Measurements from ENCODE around the gene TIAM2. TPM values are rescaled to one million over a fixed set of nuclear protein-coding genes. Genes with fewer than 3 reads are reported as not detected.
"Not testable (repeated sequence)": the region's sequence is repeated elsewhere in the genome, so short reads cannot be mapped to it uniquely, and the experiment has no call there.

The TIAM2 gene
- total RNA-seq, 1 experiment from 2014 or later = 11.3 TPM

GRCh38 chr6:155253337-155253736 lies 258.2 kb downstream of the TIAM2 start:
- no peak for DNase-seq (ENCODE audit: low read depth)
- in situ Hi-C loops (cut with HindIII; ENCODE audit: low pct_unique_long_range_greater_than_20kb, low sequenced_read_pairs) = no loop called here

GRCh38 chr6:155254139-155254538 lies 259.0 kb downstream of the TIAM2 start:
- in situ Hi-C loops (cut with HindIII; ENCODE audit: low pct_unique_long_range_greater_than_20kb, low sequenced_read_pairs) = no loop called here
- no peak for DNase-seq (ENCODE audit: low read depth)

- in situ Hi-C loops (cut with HindIII; ENCODE audit: low pct_unique_long_range_greater_than_20kb, low sequenced_read_pairs) = no loop called here
- no peak for DNase-seq (ENCODE audit: low read depth)
These were observed 261.1 kb downstream of the TIAM2 start for GRCh38 chr6:155256122-155256795.

- in situ Hi-C loops (cut with HindIII; ENCODE audit: low pct_unique_long_range_greater_than_20kb, low sequenced_read_pairs) = no loop called here
- no peak for DNase-seq (ENCODE audit: low read depth)
These were observed 262.7 kb downstream of the TIAM2 start for GRCh38 chr6:155257796-155258195.

GRCh38 chr6:155259204-155259603 lies 264.1 kb downstream of the TIAM2 start:
- no peak for DNase-seq (ENCODE audit: low read depth)
- in situ Hi-C loops (cut with HindIII; ENCODE audit: low pct_unique_long_range_greater_than_20kb, low sequenced_read_pairs) = no loop called here

GRCh38 chr6:155259897-155260296 lies 264.8 kb downstream of the TIAM2 start:
- in situ Hi-C loops (cut with HindIII; ENCODE audit: low pct_unique_long_range_greater_than_20kb, low sequenced_read_pairs) = no loop called here
- DNase-seq (ENCODE audit: low read depth) = no peak

- in situ Hi-C loops (cut with HindIII; ENCODE audit: low pct_unique_long_range_greater_than_20kb, low sequenced_read_pairs) = no loop called here
- no peak for DNase-seq (ENCODE audit: low read depth)
These were observed 265.6 kb downstream of the TIAM2 start for GRCh38 chr6:155260686-155261085.

GRCh38 chr6:155261111-155261900 lies 266.2 kb downstream of the TIAM2 start:
- in situ Hi-C loops (cut with HindIII; ENCODE audit: low pct_unique_long_range_greater_than_20kb, low sequenced_read_pairs) = no loop called here
- no peak for DNase-seq (ENCODE audit: low read depth)

GRCh38 chr6:155262655-155263054 lies 267.5 kb downstream of the TIAM2 start:
- DNase-seq (ENCODE audit: low read depth) = no peak
- in situ Hi-C loops (cut with HindIII; ENCODE audit: low pct_unique_long_range_greater_than_20kb, low sequenced_read_pairs) = no loop called here

- in situ Hi-C loops (cut with HindIII; ENCODE audit: low pct_unique_long_range_greater_than_20kb, low sequenced_read_pairs) = no loop called here
- no peak for DNase-seq (ENCODE audit: low read depth)
These were observed 268.4 kb downstream of the TIAM2 start, which contains the start of gene CLDN20 for GRCh38 chr6:155263373-155264063. Gene CLDN20 (plus strand): TSS chr6:155264013. CDS start chr6:155275720, 11,707 bp downstream.

- no peak for DNase-seq (ENCODE audit: low read depth)
- in situ Hi-C loops (cut with HindIII; ENCODE audit: low pct_unique_long_range_greater_than_20kb, low sequenced_read_pairs) = no loop called here
These were observed 269.7 kb downstream of the TIAM2 start for GRCh38 chr6:155264693-155265320.

GRCh38 chr6:155265843-155266535 lies 270.9 kb downstream of the TIAM2 start:
- DNase-seq (ENCODE audit: low read depth) = no peak
- in situ Hi-C loops (cut with HindIII; ENCODE audit: low pct_unique_long_range_greater_than_20kb, low sequenced_read_pairs) = no loop called here

- in situ Hi-C loops (cut with HindIII; ENCODE audit: low pct_unique_long_range_greater_than_20kb, low sequenced_read_pairs) = no loop called here
- DNase-seq (ENCODE audit: low read depth) = no peak
These were observed 272.3 kb downstream of the TIAM2 start for GRCh38 chr6:155267411-155267810.

GRCh38 chr6:155268088-155268867 lies 273.2 kb downstream of the TIAM2 start:
- DNase-seq (ENCODE audit: low read depth) = peak; percentile 15
- in situ Hi-C loops (cut with HindIII; ENCODE audit: low pct_unique_long_range_greater_than_20kb, low sequenced_read_pairs) = not testable (repeated sequence)

- DNase-seq (ENCODE audit: low read depth) = no peak
- in situ Hi-C loops (cut with HindIII; ENCODE audit: low pct_unique_long_range_greater_than_20kb, low sequenced_read_pairs) = no loop called here
These were observed 274.6 kb downstream of the TIAM2 start for GRCh38 chr6:155269765-155270164.

- in situ Hi-C loops (cut with HindIII; ENCODE audit: low pct_unique_long_range_greater_than_20kb, low sequenced_read_pairs) = no loop called here
- DNase-seq (ENCODE audit: low read depth) = no peak
These were observed 275.5 kb downstream of the TIAM2 start for GRCh38 chr6:155270561-155271091.

- no peak for DNase-seq (ENCODE audit: low read depth)
- in situ Hi-C loops (cut with HindIII; ENCODE audit: low pct_unique_long_range_greater_than_20kb, low sequenced_read_pairs) = no loop called here
These were observed 276.0 kb downstream of the TIAM2 start for GRCh38 chr6:155271145-155271544.

Data from Caki2 (cell line).